A673 (cell line): ENCODE data around the gene HECW1. TPM values are rescaled to one million over a fixed set of nuclear protein-coding genes. Genes with fewer than 3 reads are reported as not detected.

ENCODE experiments used
- BruUV-seq: library from RNA; stranded (reverse); fragments of 400-500 nt; replicated peaks from 2 replicates; lab custom pipeline; 2021; lab: Mats Ljungman, UMichigan
- CTCF ChIA-PET: fragments of 300-600 bp; sonication (Branson Sonifier 250); formaldehyde crosslinking; loops from one replicate; lab custom pipeline; 2022; ENCODE audit warnings: antibody characterized with exemption; lab: Charles Lee
- POLR2A ChIA-PET: fragments of 300-600 bp; sonication (Branson Sonifier 250); formaldehyde crosslinking; loops from one replicate; lab custom pipeline; 2022; ENCODE audit warnings: antibody characterized with exemption; ENCODE audit not compliant: low non-redundant PET; lab: Charles Lee
- DNase-seq: peaks from one replicate; pipeline ENCODE4 v3.0.0-alpha.2; 2015; ENCODE audit warnings: low spot score
- H3K27ac ChIP-seq: fragments of 200-600 bp; sonication (generic); 2 replicates; pipeline ENCODE4 v1.5.1; 2016; ENCODE audit warnings: mixed run types, low read depth, mild to moderate bottlenecking, mixed read lengths, antibody characterized with exemption, low read length; ENCODE audit not compliant: poor library complexity, severe bottlenecking
- H3K27me3 ChIP-seq: fragments of 200-600 bp; sonication (generic); replicated peaks from 2 replicates; pipeline ENCODE4 v1.6.1; 2017; ENCODE audit warnings: mixed run types, low read depth, mild to moderate bottlenecking, mixed read lengths, antibody characterized with exemption, low read length; ENCODE audit not compliant: insufficient read depth, poor library complexity
- H3K36me3 ChIP-seq: fragments of 200-600 bp; sonication (generic); 2 replicates; pipeline ENCODE4 v1.6.1; 2016; ENCODE audit warnings: mixed run types, mild to moderate bottlenecking, mixed read lengths, antibody characterized with exemption, low read length; ENCODE audit not compliant: insufficient read depth, poor library complexity, severe bottlenecking
- H3K4me1 ChIP-seq: fragments of 200-600 bp; sonication (generic); 2 replicates; pipeline ENCODE4 v1.6.1; 2017; ENCODE audit warnings: mixed run types, mild to moderate bottlenecking, mixed read lengths, antibody characterized with exemption, low read length; ENCODE audit not compliant: insufficient read depth, poor library complexity, severe bottlenecking
- H3K4me3 ChIP-seq: fragments of 200-600 bp; sonication (generic); 2 replicates; pipeline ENCODE4 v1.5.1; 2016; ENCODE audit warnings: low read depth, mixed run types, mild to moderate bottlenecking, mixed read lengths, low read length; ENCODE audit not compliant: poor library complexity, severe bottlenecking
- H3K9me3 ChIP-seq: fragments of 200-600 bp; sonication (generic); 2 replicates; pipeline ENCODE4 v1.6.1; 2016; ENCODE audit warnings: mixed run types, low read depth, mild to moderate bottlenecking, mixed read lengths, antibody characterized with exemption, low read length; ENCODE audit not compliant: poor library complexity, severe bottlenecking
- EZH2 ChIP-seq: fragments of 200-600 bp; sonication (generic); IDR thresholded peaks from 2 replicates; pipeline ENCODE4 v1.6.1; 2017; ENCODE audit warnings: borderline replicate concordance, low read depth, mild to moderate bottlenecking, mixed read lengths, antibody characterized with exemption, low read length; ENCODE audit not compliant: poor library complexity, severe bottlenecking
- intact Hi-C: fragments of 100-400 bp; cut with micrococcal nuclease; formaldehyde crosslinking; loops from one replicate; pipeline ENCODE4 v1.10.0; 2022; ENCODE audit not compliant: unreplicated experiment
- total RNA-seq: library from RNA; stranded (reverse); gene quantifications from 2 replicates; pipeline ENCODE4 v1.2.3, GENCODE V29; 2021
- TF ChIP-seq, protein P1 (sequence below): fragments of 300-800, 200-600 bp; sonication (generic); conservative IDR thresholded peaks from 2 replicates; pipeline ENCODE4 v1.5.1; 2017; ENCODE audit warnings: low read depth, mild to moderate bottlenecking, antibody characterized with exemption, low read length, moderate library complexity, mixed read lengths

HECW1 gene
- total RNA-seq, 1 experiment from 2014 or later, result 0.39 TPM

DNA sequence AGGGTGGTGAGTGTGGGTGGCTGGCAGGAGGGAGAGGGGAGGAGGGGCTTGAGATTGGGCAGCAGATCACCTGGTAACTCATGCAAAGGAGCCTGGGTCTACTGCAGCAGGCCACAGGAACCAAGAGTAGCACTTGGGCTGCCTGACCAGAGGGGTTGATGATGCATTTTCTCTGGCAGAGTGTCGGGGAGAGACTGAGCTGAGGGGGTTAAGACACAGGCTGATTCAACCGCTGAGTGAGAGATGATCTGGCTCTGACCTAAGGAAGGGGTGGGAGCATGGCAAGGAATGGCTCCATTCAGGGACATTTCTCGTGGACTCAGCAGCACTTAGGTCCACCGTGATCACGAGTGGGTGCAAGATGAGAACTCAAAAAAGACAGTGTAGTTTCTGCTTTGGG, 355.0 kb downstream of the HECW1 start:
- peaks cover 24% of the 10 kb centered on the region for H3K4me1 ChIP-seq
- no peak overlapping the region for H3K4me3 ChIP-seq
- intact Hi-C loops, result no loop called here
- POLR2A ChIA-PET, result no interaction called here
- no peaks in the 10 kb centered on the region for H3K27me3 ChIP-seq
- no peaks in the 10 kb centered on the region for H3K36me3 ChIP-seq
- TF ChIP-seq EZH2, result no peak
- TF ChIP-seq, protein P1, sequence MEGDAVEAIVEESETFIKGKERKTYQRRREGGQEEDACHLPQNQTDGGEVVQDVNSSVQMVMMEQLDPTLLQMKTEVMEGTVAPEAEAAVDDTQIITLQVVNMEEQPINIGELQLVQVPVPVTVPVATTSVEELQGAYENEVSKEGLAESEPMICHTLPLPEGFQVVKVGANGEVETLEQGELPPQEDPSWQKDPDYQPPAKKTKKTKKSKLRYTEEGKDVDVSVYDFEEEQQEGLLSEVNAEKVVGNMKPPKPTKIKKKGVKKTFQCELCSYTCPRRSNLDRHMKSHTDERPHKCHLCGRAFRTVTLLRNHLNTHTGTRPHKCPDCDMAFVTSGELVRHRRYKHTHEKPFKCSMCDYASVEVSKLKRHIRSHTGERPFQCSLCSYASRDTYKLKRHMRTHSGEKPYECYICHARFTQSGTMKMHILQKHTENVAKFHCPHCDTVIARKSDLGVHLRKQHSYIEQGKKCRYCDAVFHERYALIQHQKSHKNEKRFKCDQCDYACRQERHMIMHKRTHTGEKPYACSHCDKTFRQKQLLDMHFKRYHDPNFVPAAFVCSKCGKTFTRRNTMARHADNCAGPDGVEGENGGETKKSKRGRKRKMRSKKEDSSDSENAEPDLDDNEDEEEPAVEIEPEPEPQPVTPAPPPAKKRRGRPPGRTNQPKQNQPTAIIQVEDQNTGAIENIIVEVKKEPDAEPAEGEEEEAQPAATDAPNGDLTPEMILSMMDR, result no peak
- DNase-seq, result no peak
- CTCF ChIA-PET, result no interaction called here
- BruUV-seq, result no TSS peak
- no peaks in the 10 kb centered on the region for H3K9me3 ChIP-seq
- H3K27ac ChIP-seq, result no peak overlapping the region

DNA sequence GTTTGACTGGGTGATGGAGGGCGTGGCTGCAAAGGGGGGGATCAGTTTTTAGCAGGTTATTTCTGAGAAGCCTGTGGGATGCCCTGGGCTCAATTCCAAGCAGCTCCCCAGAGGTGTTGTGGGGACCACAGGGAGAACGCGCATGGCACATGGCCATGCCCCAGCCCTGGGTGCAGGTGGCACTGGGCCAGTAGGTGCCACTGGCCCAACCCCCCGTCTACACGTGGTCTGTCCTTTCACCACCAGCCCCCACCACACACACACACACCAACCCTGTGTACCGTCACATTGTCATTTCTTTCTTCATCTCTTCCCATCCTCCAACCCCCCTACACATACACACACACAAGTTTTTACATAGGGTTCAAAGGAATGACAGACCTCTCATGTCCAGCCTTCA, 355.4 kb downstream of the HECW1 start:
- no peak for DNase-seq
- ChIA-PET CTCF (no interaction called here), POLR2A (no interaction called here)
- Histone ChIP-seq H3K4me1 (peaks cover 24% of the 10 kb centered on the region), H3K36me3 (no peaks in the 10 kb centered on the region), H3K9me3 (no peaks in the 10 kb centered on the region), H3K27ac (no peak overlapping the region), H3K27me3 (no peaks in the 10 kb centered on the region), H3K4me3 (no peak overlapping the region)
- no TSS peak for BruUV-seq
- intact Hi-C loops, result no loop called here
- no peak for TF ChIP-seq EZH2
- TF ChIP-seq, protein P1, result no peak

DNA sequence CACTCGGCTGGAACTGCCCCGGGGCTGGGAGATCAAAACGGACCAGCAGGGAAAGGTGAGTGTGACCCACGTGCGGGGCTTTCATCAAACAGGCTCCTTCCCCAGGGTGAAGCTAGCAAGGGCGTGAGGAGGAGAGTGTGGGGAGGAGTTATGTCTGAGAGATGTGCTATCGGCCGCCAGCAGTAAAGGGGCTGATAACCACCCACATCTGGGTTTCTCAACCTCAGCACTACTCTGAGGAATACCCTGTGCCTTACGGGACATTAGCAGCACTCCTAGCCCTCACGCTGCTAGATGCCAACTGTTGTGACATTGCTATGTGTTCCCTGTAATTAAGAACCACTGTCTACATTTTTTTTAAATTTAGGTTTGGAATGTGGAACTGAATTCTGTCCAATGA, 356.6 kb downstream of the HECW1 start:
- intact Hi-C loops, result no loop called here
- ChIA-PET CTCF (no interaction called here), POLR2A (no interaction called here)
- Histone ChIP-seq H3K36me3 (no peaks in the 10 kb centered on the region), H3K27me3 (no peaks in the 10 kb centered on the region), H3K9me3 (no peaks in the 10 kb centered on the region), H3K27ac (no peak overlapping the region), H3K4me3 (no peak overlapping the region), H3K4me1 (peaks cover 15% of the 10 kb centered on the region)
- TF ChIP-seq, protein P1, result no peak
- TF ChIP-seq EZH2, result no peak
- no TSS peak for BruUV-seq
- DNase-seq, result no peak
